Liver (tissue), 9 donors: ENCODE measurements around the gene TNS1. TPM values are rescaled to one million over a fixed set of nuclear protein-coding genes. Genes with fewer than 3 reads are reported as not detected.
"Not testable (repeated sequence)": the region's sequence is repeated elsewhere in the genome, so short reads cannot be mapped to it uniquely, and the experiment has no call there.

Source experiments
- DNase-seq: peaks from one replicate; pipeline ENCODE4 v3.0.0-alpha.2; 2017; ENCODE audit warnings: low spot score
- H3K27ac ChIP-seq, 2 donors: one replicate each; pipeline ENCODE4 v1.7.0; 2013; ENCODE audit warnings: inconsistent platforms in 2 of 2, low read length in 2 of 2, control low read depth in 1 of 2, low read depth in 1 of 2, mild to moderate bottlenecking in 1 of 2
- H3K27me3 ChIP-seq, 4 donors: one replicate each; pipeline versions ENCODE4 v1.6.1 to v1.7.0; 2013; ENCODE audit warnings: low read length in 3 of 4, inconsistent platforms in 1 of 4, mild to moderate bottlenecking in 1 of 4, moderate library complexity in 1 of 4; ENCODE audit not compliant: control insufficient read depth in 4 of 4, insufficient read depth in 4 of 4
- H3K36me3 ChIP-seq, 4 donors: one replicate each; pipeline versions ENCODE4 v1.6.1 to v1.7.0; 2013; ENCODE audit warnings: low read length in 3 of 4, mild to moderate bottlenecking in 3 of 4, low read depth in 1 of 4, moderate library complexity in 1 of 4; ENCODE audit not compliant: control insufficient read depth in 4 of 4, insufficient read depth in 3 of 4
- H3K4me1 ChIP-seq, 4 donors: one replicate each; pipeline versions ENCODE4 v1.6.1 to v1.7.0; 2013; ENCODE audit warnings: low read length in 3 of 4, mild to moderate bottlenecking in 3 of 4, moderate library complexity in 1 of 4; ENCODE audit not compliant: control insufficient read depth in 4 of 4, insufficient read depth in 4 of 4
- H3K4me3 ChIP-seq, 3 donors: one replicate each; pipeline versions ENCODE4 v1.6.1 to v1.7.0; 2013; ENCODE audit warnings: low read length in 3 of 3, control low read depth in 1 of 3, low read depth in 1 of 3, mild to moderate bottlenecking in 1 of 3
- H3K9ac ChIP-seq, 2 donors: one replicate each; pipeline ENCODE4 v1.7.0; 2013; ENCODE audit warnings: low read length in 2 of 2, mild to moderate bottlenecking in 2 of 2, moderate library complexity in 2 of 2, control low read depth in 1 of 2, low read depth in 1 of 2
- H3K9me3 ChIP-seq, 4 donors: one replicate each; pipeline versions ENCODE4 v1.6.1 to v1.7.0; 2013; ENCODE audit warnings: low read length in 3 of 4; ENCODE audit not compliant: control insufficient read depth in 4 of 4
- FOXA1 ChIP-seq: IDR thresholded peaks from 2 replicates; pipeline ENCODE4 v1.6.1; 2016; ENCODE audit warnings: antibody characterized with exemption
- FOXA2 ChIP-seq: IDR thresholded peaks from 2 replicates; pipeline ENCODE4 v1.6.1; 2016; ENCODE audit warnings: antibody characterized with exemption
- GABPA ChIP-seq, 2 donors: IDR thresholded peaks in 1 of 2; conservative IDR thresholded peaks in 1 of 2; 2 replicates each; pipeline ENCODE4 v1.6.1; 2016; ENCODE audit warnings: antibody characterized with exemption in 2 of 2, mild to moderate bottlenecking in 1 of 2, moderate library complexity in 1 of 2
- HNF4A ChIP-seq, 2 donors: conservative IDR thresholded peaks; 2 replicates each; pipeline ENCODE4 v1.6.1; 2016; ENCODE audit warnings: antibody characterized with exemption in 2 of 2, mild to moderate bottlenecking in 2 of 2
- HNF4G ChIP-seq: IDR thresholded peaks from 2 replicates; pipeline ENCODE4 v1.6.1; 2016; ENCODE audit warnings: antibody characterized with exemption
- RAD21 ChIP-seq, 2 donors: IDR thresholded peaks; 2 replicates each; pipeline ENCODE4 v1.6.1; 2016; ENCODE audit warnings: antibody characterized with exemption in 2 of 2, mild to moderate bottlenecking in 2 of 2
- RXRA ChIP-seq, 2 donors: IDR thresholded peaks; 2 replicates each; pipeline ENCODE4 v1.6.1; 2017 to 2018; ENCODE audit warnings: antibody characterized with exemption in 2 of 2, mild to moderate bottlenecking in 1 of 2
- SP1 ChIP-seq: IDR thresholded peaks from 2 replicates; pipeline ENCODE4 v1.6.1; 2018; ENCODE audit warnings: antibody characterized with exemption, mild to moderate bottlenecking
- YY1 ChIP-seq: IDR thresholded peaks from 2 replicates; pipeline ENCODE4 v1.6.1; 2016; ENCODE audit warnings: antibody characterized with exemption, mild to moderate bottlenecking
- WGBS: extraction: QIAGEN DNeasy Blood & Tissue Kit; methylation state at CpG from one replicate; pipeline ENCODE4 v1.1.7; 2013; 5-methylcytosine and 5-hydroxymethylcytosine counted together
- polyA plus RNA-seq, 2 donors: library from polyadenylated mRNA; stranded (reverse) in 1 of 2; unstranded in 1 of 2; fragments of 200-250 nt in 1 of 2; fragments of >200 nt in 1 of 2; fragmentation: Nextera tagmentation in 1 of 2; extraction: Ambion mirVana in 1 of 2; gene quantifications; one replicate each; pipeline versions ENCODE4 v1.2.1 to v1.2.3, GENCODE V29; 2013 to 2015
- total RNA-seq, 2 donors: library from RNA; depleted of rRNA; stranded (reverse); fragments of >200 nt; gene quantifications; one replicate each; pipeline ENCODE4 v1.2.3, GENCODE V29; 2014
- TF ChIP-seq, protein P1 (sequence below): IDR thresholded peaks from 2 replicates; pipeline ENCODE4 v1.6.1; 2016; ENCODE audit warnings: antibody characterized with exemption
- TF ChIP-seq, protein P2 (sequence below): fragments of 150-350 bp; IDR thresholded peaks from 2 replicates; pipeline ENCODE4 v1.5.1; 2017; ENCODE audit warnings: improper control_type of control experiment, low read depth, low read length; ENCODE audit not compliant: missing input control
- TF ChIP-seq, protein P3 (sequence below): IDR thresholded peaks from 2 replicates; pipeline ENCODE4 v1.6.1; 2016; ENCODE audit warnings: antibody characterized with exemption
- donor health status: healthy.
- donor health status: healthy.
- donor health status: healthy.
- donor health status: healthy.
- donor health status: healthy.

TNS1 gene
- total and polyA plus RNA-seq, 4 donors, result 16.3 to 128 (median 57.3) TPM

DNA sequence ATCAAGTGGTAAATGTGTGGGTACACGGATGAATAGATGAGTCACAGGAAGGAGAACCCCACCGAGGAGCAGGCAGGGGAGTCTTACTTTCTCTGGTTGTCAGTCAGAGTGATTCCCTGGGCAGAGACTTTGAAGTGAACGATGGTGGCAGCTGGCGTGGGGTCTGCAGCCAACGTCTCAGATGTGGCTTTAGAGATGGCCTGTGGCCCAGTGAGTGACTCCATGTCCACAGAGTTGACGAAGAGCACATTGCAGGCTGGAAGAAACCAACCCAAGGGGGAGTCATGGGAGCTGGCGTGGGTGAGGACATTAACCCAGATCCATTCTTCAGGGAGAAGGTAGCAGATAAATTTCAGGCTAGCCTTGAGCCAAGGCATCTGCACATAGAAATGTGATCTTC is 193.1 kb downstream of the TNS1 start (continued):
- TF ChIP-seq SP1 (no peak), RXRA (IDR thresholded peaks at IDR 0.05) (no peak), HNF4G (no peak), RAD21 (IDR thresholded peaks at IDR 0.05) (no peak)
- TF ChIP-seq, protein P1, sequence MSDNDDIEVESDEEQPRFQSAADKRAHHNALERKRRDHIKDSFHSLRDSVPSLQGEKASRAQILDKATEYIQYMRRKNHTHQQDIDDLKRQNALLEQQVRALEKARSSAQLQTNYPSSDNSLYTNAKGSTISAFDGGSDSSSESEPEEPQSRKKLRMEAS, result no peak

DNA sequence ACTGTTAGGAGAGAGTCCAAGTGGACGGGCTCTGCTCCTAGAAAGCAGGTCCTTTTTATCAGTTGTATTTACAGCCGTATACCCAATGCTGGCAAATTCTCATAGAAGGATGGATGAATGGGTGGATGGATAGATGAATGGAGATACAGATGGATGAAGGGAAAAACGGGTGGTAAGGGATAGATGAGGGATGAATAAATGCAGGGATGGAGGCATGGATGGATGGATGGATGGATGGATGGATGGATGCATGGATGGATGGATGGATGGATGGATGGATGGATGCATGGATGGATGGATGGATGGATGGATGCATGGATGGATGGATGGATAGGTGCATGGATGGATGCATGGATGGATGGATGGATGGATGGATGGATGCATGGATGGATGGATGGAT is 193.8 kb downstream of the TNS1 start:
- H3K9ac ChIP-seq, H3K27ac ChIP-seq, H3K4me3 ChIP-seq, H3K9me3 ChIP-seq, H3K27me3 ChIP-seq, DNase-seq: not testable (repeated sequence)
- WGBS, result 48% methylated on average over 3 of the region's 3 CpGs
- Histone ChIP-seq H3K36me3 (peaks cover 30 to 84% (median 64%) of the 10 kb centered on the region in 4 donors), H3K4me1 (peaks cover 0 to 20% (median 6%) of the 10 kb centered on the region in 4 donors)

DNA sequence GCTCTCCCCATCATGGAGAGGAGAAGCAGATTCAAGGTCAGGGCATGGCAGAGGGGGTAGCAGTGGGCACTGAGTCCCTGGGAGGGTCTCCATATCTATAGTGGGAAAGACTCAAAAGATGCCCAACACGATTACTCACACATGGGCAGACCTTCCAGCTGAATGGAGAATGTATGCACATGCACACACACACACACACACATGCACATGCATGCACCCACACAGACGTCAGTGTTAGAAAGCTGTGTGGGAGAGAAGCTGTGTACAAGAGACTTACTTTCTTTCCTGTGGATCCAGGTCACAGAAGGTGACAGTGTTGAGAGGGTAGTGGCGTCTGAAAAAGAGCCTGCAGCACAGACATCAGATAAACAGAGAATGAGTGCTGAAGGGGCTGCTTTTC is 194.5 kb downstream of the TNS1 start:
- Histone ChIP-seq H3K4me1 (peaks cover 0 to 16% (median 4%) of the 10 kb centered on the region in 4 donors), H3K27me3 (no peaks in the 10 kb centered on the region), H3K9me3 (no peaks in the 10 kb centered on the region), H3K4me3 (no peak overlapping the region), H3K27ac (no peak overlapping the region), H3K9ac (no peak overlapping the region), H3K36me3 (peaks cover 26 to 82% (median 63%) of the 10 kb centered on the region in 4 donors)
- no peak for TF ChIP-seq GABPA (IDR thresholded peaks at IDR 0.05 in 1 of 2, conservative IDR thresholded peaks at IDR 0.05 in 1 of 2)
- DNase-seq, result no peak
- WGBS, result 75% methylated on average over 3 of the region's 3 CpGs

DNA sequence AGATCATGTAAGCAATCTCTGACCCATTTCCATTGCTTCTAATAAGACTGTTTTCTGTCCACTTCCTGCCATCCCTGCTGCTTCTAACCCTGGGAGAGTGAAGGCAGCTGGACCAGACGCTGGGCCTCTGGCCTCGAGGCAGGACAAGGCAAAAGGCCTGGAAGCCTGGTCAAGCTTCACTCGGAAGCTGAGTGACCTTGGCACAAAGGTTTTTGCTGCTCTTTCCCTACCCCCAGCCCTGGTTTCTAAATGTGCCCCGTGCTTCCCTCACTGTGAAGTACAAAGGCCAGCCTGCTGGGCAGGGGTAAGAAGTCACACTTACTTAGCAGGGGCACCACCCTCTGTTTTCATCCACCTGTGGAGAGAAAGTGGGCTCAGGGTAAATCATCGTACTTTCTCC is 195.0 kb downstream of the TNS1 start:
- no peak overlapping the region for H3K27ac ChIP-seq
- H3K4me3 ChIP-seq, result no peak overlapping the region
- H3K36me3 ChIP-seq, result peaks cover 26 to 77% (median 60%) of the 10 kb centered on the region in 4 donors
- H3K4me1 ChIP-seq, result peaks cover 0 to 16% (median 4%) of the 10 kb centered on the region in 4 donors
- H3K9me3 ChIP-seq, result no peaks in the 10 kb centered on the region
- H3K27me3 ChIP-seq, result no peaks in the 10 kb centered on the region
- no peak for DNase-seq
- TF ChIP-seq HNF4A (conservative IDR thresholded peaks at IDR 0.05) (peak in 1 of 2 donors; percentile 54), HNF4G (no peak), SP1 (no peak), YY1 (no peak), FOXA1 (no peak), FOXA2 (no peak), GABPA (IDR thresholded peaks at IDR 0.05 in 1 of 2, conservative IDR thresholded peaks at IDR 0.05 in 1 of 2) (no peak), RXRA (IDR thresholded peaks at IDR 0.05) (peak in 1 of 2 donors; percentile 34)
- TF ChIP-seq, protein P2, sequence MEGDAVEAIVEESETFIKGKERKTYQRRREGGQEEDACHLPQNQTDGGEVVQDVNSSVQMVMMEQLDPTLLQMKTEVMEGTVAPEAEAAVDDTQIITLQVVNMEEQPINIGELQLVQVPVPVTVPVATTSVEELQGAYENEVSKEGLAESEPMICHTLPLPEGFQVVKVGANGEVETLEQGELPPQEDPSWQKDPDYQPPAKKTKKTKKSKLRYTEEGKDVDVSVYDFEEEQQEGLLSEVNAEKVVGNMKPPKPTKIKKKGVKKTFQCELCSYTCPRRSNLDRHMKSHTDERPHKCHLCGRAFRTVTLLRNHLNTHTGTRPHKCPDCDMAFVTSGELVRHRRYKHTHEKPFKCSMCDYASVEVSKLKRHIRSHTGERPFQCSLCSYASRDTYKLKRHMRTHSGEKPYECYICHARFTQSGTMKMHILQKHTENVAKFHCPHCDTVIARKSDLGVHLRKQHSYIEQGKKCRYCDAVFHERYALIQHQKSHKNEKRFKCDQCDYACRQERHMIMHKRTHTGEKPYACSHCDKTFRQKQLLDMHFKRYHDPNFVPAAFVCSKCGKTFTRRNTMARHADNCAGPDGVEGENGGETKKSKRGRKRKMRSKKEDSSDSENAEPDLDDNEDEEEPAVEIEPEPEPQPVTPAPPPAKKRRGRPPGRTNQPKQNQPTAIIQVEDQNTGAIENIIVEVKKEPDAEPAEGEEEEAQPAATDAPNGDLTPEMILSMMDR, result no peak
- TF ChIP-seq, protein P3, sequence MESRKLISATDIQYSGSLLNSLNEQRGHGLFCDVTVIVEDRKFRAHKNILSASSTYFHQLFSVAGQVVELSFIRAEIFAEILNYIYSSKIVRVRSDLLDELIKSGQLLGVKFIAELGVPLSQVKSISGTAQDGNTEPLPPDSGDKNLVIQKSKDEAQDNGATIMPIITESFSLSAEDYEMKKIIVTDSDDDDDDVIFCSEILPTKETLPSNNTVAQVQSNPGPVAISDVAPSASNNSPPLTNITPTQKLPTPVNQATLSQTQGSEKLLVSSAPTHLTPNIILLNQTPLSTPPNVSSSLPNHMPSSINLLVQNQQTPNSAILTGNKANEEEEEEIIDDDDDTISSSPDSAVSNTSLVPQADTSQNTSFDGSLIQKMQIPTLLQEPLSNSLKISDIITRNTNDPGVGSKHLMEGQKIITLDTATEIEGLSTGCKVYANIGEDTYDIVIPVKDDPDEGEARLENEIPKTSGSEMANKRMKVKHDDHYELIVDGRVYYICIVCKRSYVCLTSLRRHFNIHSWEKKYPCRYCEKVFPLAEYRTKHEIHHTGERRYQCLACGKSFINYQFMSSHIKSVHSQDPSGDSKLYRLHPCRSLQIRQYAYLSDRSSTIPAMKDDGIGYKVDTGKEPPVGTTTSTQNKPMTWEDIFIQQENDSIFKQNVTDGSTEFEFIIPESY, result no peak
- no peak overlapping the region for H3K9ac ChIP-seq
- WGBS, result 36% methylated on average over 5 of the region's 5 CpGs
